Immature natural killer cell (primary cell): ENCODE data around the gene OR8H2. TPM values are rescaled to one million over a fixed set of nuclear protein-coding genes. Genes with fewer than 3 reads are reported as not detected.

ENCODE experiments used
- polyA plus RNA-seq, 3 donors: library from polyadenylated mRNA; unstranded; fragments of 300-500 nt; fragmentation: Illumina TruSeq; gene quantifications; one replicate each; pipeline ENCODE4 v1.2.3, GENCODE V29; 2021

Gene OR8H2
- polyA plus RNA-seq, 3 donors from 2014 or later = not detected

Other genes starting within 250 kb of the OR8H2 start
- not detected for gene TRIM51, start 220.4 kb upstream of the OR8H2 start, polyA plus RNA-seq
- not detected for gene OR5W2, start 189.1 kb upstream of the OR8H2 start, polyA plus RNA-seq
- gene OR5I1, start 167.3 kb upstream of the OR8H2 start, polyA plus RNA-seq = not detected
- not detected for gene OR10AG1, start 133.7 kb upstream of the OR8H2 start, polyA plus RNA-seq
- gene OR5F1, start 109.1 kb upstream of the OR8H2 start, polyA plus RNA-seq = not detected
- not detected for gene OR5AS1, start 76.0 kb upstream of the OR8H2 start, polyA plus RNA-seq
- not detected for gene OR8I2, start 10.4 kb upstream of the OR8H2 start, polyA plus RNA-seq
- gene OR8H3, start 18.7 kb downstream of the OR8H2 start, polyA plus RNA-seq = not detected
- not detected for gene OR8J3, start 36.5 kb downstream of the OR8H2 start, polyA plus RNA-seq
- not detected for gene OR8K5, start 56.6 kb downstream of the OR8H2 start, polyA plus RNA-seq
- not detected for gene OR5J2, start 72.9 kb downstream of the OR8H2 start, polyA plus RNA-seq
- gene OR5T2, start 130.6 kb downstream of the OR8H2 start, polyA plus RNA-seq = not detected
- gene OR5T3, start 148.6 kb downstream of the OR8H2 start, polyA plus RNA-seq = not detected
- gene OR5T1, start 170.5 kb downstream of the OR8H2 start, polyA plus RNA-seq = not detected
- not detected for gene OR8H1, start 188.6 kb downstream of the OR8H2 start, polyA plus RNA-seq
- gene OR8K3, start 211.5 kb downstream of the OR8H2 start, polyA plus RNA-seq = not detected
- not detected for gene OR8K1, start 242.4 kb downstream of the OR8H2 start, polyA plus RNA-seq